Measurements from ENCODE around the gene PLEK2. TPM values are rescaled to one million over a fixed set of nuclear protein-coding genes. Genes with fewer than 3 reads are reported as not detected.

PLEK2 gene
- total RNA-seq, 1 experiment from 2014 or later: 1.3 TPM

DNA sequence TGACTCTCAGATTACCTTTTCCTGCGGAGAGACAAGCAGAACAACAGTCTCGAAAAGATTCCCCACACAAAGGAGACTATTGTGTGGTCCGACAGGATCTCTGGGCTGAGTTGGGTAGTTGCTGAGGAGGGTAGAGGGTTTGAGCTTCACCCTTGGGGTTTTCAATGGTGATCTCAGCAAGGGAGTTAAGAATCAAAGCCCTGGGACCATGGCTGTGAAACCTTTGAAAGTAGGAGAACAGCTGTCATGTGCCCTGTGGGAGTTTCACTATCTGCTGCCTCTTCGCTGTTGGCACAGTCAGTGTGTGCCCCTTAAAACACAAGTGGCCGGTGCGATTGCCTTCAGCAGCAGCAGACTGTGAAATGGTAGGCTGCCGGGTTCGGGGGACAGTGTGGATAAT, 14.2 kb upstream of the PLEK2 start (continued):
- TF ChIP-seq, protein P1, sequence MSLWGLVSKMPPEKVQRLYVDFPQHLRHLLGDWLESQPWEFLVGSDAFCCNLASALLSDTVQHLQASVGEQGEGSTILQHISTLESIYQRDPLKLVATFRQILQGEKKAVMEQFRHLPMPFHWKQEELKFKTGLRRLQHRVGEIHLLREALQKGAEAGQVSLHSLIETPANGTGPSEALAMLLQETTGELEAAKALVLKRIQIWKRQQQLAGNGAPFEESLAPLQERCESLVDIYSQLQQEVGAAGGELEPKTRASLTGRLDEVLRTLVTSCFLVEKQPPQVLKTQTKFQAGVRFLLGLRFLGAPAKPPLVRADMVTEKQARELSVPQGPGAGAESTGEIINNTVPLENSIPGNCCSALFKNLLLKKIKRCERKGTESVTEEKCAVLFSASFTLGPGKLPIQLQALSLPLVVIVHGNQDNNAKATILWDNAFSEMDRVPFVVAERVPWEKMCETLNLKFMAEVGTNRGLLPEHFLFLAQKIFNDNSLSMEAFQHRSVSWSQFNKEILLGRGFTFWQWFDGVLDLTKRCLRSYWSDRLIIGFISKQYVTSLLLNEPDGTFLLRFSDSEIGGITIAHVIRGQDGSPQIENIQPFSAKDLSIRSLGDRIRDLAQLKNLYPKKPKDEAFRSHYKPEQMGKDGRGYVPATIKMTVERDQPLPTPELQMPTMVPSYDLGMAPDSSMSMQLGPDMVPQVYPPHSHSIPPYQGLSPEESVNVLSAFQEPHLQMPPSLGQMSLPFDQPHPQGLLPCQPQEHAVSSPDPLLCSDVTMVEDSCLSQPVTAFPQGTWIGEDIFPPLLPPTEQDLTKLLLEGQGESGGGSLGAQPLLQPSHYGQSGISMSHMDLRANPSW (CRISPR knock-in tag; conservative IDR thresholded peaks at IDR 0.05; ENCODE audit: low read depth): no peak
- no peak for TF ChIP-seq RELA (CRISPR knock-in tag; IDR thresholded peaks at IDR 0.05; ENCODE audit: borderline replicate concordance)
- TF ChIP-seq, protein P2, sequence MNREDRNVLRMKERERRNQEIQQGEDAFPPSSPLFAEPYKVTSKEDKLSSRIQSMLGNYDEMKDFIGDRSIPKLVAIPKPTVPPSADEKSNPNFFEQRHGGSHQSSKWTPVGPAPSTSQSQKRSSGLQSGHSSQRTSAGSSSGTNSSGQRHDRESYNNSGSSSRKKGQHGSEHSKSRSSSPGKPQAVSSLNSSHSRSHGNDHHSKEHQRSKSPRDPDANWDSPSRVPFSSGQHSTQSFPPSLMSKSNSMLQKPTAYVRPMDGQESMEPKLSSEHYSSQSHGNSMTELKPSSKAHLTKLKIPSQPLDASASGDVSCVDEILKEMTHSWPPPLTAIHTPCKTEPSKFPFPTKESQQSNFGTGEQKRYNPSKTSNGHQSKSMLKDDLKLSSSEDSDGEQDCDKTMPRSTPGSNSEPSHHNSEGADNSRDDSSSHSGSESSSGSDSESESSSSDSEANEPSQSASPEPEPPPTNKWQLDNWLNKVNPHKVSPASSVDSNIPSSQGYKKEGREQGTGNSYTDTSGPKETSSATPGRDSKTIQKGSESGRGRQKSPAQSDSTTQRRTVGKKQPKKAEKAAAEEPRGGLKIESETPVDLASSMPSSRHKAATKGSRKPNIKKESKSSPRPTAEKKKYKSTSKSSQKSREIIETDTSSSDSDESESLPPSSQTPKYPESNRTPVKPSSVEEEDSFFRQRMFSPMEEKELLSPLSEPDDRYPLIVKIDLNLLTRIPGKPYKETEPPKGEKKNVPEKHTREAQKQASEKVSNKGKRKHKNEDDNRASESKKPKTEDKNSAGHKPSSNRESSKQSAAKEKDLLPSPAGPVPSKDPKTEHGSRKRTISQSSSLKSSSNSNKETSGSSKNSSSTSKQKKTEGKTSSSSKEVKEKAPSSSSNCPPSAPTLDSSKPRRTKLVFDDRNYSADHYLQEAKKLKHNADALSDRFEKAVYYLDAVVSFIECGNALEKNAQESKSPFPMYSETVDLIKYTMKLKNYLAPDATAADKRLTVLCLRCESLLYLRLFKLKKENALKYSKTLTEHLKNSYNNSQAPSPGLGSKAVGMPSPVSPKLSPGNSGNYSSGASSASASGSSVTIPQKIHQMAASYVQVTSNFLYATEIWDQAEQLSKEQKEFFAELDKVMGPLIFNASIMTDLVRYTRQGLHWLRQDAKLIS (CRISPR knock-in tag; IDR thresholded peaks at IDR 0.05; ENCODE audit: borderline replicate concordance): no peak

DNA sequence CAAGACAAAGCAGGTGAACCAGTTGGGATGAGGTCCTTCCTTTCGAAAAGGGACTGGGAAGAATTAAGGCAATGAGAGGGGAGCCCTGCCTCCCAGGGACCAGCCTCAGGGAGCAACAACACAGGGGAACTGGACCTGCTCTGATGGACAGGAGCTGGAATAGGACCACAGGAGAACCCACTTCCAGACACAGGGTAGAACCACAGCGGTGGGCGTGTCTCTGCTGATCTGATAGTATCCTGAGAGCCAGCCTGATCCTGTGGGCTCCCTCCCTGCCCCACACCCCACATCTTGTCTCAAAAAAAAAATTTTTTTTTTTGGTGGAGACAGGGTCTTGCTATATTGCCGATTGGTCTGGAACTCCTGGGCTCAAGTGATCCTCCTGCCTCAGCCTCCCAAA, 13.6 kb upstream of the PLEK2 start:
- ChIA-PET POLR2A (interaction anchor here (0.8 kb wide), 1 partner anchor 89 kb away, joined by 3 read pairs; no protein-coding TSS in a partner anchor), CTCF (interaction anchor here (0.6 to 5.8 kb wide), 8 partner anchors 12 to 278 kb away, joined by 3 to 117 read pairs (median 23); no protein-coding TSS in a partner anchor)

More for the DNA sequence above, 13.6 kb upstream of the PLEK2 start:
- Mint-ChIP-seq H3K4me3 (no peak overlapping the region), H3K4me1 (peaks cover 12% of the 10 kb centered on the region), H3K9me3 (no peaks in the 10 kb centered on the region), H3K27ac (no peak overlapping the region), H3K27me3 (ENCODE audit: low read depth) (peaks cover 3% of the 10 kb centered on the region; the same call in 1 of the 2 replicates), H3K36me3 (no peaks in the 10 kb centered on the region)
- DNase-seq (ENCODE audit: low spot score) (no peak), ATAC-seq (no peak)
- TF ChIP-seq JUN (CRISPR knock-in tag; IDR thresholded peaks at IDR 0.05): no peak
- TF ChIP-seq, protein P3, sequence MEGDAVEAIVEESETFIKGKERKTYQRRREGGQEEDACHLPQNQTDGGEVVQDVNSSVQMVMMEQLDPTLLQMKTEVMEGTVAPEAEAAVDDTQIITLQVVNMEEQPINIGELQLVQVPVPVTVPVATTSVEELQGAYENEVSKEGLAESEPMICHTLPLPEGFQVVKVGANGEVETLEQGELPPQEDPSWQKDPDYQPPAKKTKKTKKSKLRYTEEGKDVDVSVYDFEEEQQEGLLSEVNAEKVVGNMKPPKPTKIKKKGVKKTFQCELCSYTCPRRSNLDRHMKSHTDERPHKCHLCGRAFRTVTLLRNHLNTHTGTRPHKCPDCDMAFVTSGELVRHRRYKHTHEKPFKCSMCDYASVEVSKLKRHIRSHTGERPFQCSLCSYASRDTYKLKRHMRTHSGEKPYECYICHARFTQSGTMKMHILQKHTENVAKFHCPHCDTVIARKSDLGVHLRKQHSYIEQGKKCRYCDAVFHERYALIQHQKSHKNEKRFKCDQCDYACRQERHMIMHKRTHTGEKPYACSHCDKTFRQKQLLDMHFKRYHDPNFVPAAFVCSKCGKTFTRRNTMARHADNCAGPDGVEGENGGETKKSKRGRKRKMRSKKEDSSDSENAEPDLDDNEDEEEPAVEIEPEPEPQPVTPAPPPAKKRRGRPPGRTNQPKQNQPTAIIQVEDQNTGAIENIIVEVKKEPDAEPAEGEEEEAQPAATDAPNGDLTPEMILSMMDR (IDR thresholded peaks at IDR 0.05): no peak
- TF ChIP-seq, protein P4, sequence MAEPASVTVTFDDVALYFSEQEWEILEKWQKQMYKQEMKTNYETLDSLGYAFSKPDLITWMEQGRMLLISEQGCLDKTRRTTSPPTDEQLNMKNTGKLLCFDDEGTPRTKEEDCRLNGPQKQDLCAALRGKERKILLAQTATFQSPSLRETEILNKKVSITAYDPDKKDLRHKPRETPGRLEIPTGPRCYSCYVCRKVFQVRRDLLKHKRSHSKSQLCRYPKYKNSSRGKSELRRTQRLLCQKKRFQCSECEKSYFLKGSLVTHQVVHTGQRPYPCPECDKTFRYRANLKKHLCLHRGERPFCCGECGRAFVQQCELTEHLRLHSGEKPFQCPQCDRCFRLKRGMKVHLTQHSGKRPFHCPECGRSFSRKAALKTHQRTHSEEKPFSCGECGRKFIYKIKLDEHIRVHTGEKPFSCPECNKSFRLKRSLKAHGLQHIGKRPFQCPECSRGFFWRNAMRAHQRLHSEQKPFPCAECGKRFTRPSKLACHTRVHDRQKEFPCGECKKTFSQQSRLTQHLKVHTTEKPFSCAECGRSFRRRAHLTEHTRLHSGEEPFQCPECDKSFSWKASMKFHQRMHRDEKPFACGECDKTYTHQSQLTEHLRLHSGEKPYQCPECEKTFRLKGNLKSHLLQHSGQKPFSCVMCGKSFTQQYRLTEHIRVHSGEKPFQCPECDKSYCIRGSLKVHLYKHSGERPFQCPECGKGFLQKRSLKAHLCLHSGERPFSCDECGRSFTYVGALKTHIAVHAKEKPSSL (CRISPR knock-in tag; conservative IDR thresholded peaks at IDR 0.05): no peak
- no peak for TF ChIP-seq ZNF138 (CRISPR knock-in tag; conservative IDR thresholded peaks at IDR 0.05)
- TF ChIP-seq, protein P5, sequence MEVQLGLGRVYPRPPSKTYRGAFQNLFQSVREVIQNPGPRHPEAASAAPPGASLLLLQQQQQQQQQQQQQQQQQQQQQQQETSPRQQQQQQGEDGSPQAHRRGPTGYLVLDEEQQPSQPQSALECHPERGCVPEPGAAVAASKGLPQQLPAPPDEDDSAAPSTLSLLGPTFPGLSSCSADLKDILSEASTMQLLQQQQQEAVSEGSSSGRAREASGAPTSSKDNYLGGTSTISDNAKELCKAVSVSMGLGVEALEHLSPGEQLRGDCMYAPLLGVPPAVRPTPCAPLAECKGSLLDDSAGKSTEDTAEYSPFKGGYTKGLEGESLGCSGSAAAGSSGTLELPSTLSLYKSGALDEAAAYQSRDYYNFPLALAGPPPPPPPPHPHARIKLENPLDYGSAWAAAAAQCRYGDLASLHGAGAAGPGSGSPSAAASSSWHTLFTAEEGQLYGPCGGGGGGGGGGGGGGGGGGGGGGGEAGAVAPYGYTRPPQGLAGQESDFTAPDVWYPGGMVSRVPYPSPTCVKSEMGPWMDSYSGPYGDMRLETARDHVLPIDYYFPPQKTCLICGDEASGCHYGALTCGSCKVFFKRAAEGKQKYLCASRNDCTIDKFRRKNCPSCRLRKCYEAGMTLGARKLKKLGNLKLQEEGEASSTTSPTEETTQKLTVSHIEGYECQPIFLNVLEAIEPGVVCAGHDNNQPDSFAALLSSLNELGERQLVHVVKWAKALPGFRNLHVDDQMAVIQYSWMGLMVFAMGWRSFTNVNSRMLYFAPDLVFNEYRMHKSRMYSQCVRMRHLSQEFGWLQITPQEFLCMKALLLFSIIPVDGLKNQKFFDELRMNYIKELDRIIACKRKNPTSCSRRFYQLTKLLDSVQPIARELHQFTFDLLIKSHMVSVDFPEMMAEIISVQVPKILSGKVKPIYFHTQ (CRISPR knock-in tag; IDR thresholded peaks at IDR 0.05): no peak
- no peak for TF ChIP-seq CREM (CRISPR knock-in tag; IDR thresholded peaks at IDR 0.05)
- no peak for TF ChIP-seq CREB1 (CRISPR knock-in tag; IDR thresholded peaks at IDR 0.05)
- TF ChIP-seq FOXP1 (CRISPR knock-in tag; IDR thresholded peaks at IDR 0.05; ENCODE audit: borderline replicate concordance): no peak
